NCI-H446 treated with DMSO at 0.1 percent for 48 hours (cell line): Measurements from ENCODE around the gene ATP1A3.
"Not testable (repeated sequence)": the region's sequence is repeated elsewhere in the genome, so short reads cannot be mapped to it uniquely, and the experiment has no call there.

ENCODE experiments used
- DNase-seq: peaks from one replicate; lab custom pipeline; 2025; lab: John Stamatoyannopoulos, UW

Gene ATP1A3

DNA sequence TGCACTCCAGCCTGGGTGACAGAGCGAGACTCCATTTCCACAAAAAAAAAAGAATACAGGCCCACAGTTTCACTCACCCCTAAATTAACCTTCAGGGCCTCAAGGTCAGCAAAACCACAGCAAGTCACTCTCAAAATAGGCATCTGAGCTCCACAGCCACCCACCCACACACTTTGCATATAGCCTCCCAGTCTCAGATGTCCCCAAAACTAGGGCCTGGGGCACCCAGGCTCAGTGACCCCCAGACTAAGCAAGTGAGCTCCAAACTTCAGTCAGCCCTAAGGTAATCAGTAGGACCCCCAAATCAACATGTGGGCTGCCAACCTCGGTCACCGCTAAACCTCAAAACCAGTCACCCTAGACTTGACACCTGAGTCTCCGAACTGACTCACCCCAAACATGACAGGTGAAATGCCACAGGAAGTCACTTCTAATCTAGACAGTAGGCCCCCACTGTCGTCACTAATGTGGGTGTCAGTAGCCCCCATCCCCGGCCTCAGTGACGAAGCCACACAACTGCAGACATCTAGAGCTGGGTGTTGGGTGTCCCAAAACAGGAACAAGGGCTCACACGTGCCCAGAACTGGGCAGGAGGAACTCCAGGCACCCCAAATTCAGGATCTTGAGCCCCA lies 48.8 kb downstream of the ATP1A3 start:
- DNase-seq, result no peak

DNA sequence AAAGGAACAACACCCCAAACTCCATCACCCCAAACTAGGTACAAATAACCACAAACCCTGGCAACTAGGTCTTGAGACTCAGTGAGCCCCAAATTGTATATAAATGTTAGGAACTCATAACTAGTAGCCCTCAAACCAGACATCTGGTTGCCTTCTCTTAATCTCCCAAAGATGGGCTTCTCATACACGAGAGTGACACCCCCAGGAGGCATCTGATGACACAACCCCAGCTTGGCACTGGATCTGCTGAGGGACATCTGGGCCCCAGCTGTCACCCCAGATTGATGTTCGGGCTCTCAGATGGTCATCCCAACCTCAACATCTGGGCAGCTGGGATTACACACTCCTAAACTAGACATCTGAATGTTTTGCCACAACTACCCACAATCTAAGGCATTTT lies 49.7 kb downstream of the ATP1A3 start:
- DNase-seq, result no peak

DNA sequence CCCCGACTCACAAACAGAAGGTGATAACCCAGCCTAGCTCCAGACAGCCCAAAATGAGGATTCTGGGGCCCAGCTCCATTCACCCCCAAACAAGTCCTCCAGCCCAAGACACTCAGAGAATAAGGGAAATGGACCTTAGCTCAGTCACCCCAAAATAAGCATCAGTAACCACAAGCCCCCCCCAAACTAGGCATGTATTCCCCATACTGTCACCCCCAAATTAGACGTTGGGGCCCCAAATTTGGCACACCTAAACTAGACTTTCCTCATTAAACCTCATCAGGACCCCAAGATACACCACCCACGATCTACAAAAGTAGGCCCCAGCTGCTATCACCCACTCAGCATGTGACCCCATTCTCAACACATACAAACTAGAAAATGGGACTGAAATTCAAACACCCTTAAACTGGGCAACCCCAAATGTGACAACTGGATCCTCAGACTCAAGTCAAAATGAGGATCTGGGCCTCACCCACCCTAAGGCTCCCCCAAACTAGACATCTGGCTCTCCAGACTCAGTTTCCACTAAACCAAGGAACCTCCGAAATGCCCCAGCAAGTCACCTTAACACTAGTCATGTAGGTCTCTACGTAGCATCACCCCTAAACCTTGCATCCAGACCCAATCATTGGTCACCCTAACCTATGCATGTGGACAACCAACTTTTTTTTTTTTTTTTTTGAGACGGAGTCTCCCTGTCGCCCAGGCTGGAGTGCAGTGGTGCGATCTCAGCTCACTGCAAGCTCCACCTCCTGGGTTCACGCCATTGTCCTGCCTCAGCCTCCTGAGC lies 52.4 kb downstream of the ATP1A3 start:
- no peak for DNase-seq

DNA sequence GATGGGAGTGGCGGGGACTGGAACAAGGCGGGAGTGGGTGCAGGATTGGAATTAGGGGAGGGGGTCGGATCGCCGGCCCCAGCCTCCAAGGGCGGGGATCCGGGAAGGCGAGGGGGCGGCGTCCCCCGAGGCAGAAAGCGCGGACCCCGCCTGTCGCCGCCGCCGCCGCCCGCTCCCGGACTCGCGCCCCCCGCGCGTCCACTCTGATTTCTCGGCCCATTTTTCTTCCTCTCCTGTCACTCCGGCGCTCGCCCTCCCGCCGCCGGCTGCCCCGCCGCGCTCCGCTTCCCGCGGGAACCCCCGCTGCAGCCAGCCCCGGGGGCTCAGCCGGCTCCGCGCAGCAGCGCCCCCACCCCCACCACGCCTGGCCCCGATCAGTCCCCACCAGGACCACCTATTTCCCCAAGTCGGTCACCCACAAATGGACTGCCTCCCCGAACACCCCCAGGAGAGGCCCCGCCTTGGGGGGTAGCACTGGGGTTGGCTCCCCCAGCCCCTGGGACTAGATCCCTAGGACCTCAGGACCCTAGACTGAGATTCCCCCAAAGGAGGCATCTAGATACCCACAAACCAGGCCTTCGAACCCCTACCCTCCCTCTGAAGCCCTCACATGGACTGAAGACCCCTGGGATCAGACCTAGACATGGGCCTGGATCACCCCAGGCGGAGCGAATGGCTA lies 53.2 kb downstream of the ATP1A3 start:
- DNase-seq, result no peak

DNA sequence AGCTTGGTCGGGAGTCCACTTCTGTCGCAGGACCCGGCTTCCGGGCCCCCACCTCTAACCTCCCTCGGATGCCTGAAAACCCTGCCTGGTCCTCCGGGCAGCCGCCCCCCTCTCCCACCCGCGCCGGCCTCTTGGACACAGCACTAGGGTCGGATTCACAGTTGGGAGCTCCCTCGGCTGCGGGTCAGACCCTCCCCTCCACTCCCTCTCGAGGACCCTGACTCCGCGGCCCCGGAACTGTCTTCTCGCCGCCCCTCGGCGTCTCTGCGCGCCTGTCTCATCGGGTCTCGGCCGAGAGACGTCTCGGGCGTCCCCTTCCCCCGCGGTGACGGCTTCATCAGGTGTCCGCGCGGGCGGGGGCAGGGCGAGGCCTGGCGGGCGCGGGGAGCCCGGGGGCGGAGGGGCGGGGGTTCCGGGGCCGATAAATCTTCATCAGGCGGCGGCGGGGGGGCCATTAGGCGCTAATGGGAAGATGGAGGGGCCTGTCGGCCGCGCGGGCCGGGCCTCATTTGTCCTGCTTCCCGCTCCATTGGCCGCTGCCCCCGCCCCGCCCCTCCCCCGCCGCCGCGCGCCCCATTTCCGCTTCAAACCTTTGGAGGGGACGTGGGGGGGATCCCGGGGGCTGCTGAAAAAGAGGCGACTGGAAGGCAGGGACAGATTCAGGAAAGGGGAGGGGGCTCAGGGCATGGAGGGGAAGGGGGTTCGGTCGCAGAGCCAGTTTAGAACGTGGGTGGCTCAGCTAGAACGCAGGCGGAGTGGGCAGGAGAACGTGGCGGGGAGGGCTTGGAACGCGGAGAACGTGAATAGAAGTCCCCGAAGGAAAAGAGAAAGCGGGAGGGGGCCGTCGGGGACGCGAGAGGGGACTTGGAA lies 53.9 kb downstream of the ATP1A3 start:
- DNase-seq, result no peak

DNA sequence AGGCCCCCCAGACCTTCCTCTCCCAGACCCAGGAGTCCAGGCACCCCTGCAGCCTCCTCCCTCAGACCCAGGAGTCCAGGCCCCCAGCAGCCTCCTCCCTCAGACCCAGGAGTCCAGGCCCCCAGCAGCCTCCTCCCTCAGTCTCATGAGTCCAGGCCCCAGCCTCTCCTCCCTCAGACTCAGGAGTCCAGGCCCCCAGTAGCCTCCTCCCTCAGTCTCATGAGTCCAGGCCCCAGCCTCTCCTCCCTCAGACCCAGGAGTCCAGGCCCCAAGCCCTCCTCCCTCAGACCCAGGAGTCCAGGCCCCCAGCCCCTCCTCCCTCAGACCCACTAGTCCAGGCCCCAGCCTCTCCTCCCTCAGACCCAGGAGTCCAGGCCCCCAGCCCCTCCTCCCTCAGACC lies 54.8 kb downstream of the ATP1A3 start:
- not testable (repeated sequence) for DNase-seq

DNA sequence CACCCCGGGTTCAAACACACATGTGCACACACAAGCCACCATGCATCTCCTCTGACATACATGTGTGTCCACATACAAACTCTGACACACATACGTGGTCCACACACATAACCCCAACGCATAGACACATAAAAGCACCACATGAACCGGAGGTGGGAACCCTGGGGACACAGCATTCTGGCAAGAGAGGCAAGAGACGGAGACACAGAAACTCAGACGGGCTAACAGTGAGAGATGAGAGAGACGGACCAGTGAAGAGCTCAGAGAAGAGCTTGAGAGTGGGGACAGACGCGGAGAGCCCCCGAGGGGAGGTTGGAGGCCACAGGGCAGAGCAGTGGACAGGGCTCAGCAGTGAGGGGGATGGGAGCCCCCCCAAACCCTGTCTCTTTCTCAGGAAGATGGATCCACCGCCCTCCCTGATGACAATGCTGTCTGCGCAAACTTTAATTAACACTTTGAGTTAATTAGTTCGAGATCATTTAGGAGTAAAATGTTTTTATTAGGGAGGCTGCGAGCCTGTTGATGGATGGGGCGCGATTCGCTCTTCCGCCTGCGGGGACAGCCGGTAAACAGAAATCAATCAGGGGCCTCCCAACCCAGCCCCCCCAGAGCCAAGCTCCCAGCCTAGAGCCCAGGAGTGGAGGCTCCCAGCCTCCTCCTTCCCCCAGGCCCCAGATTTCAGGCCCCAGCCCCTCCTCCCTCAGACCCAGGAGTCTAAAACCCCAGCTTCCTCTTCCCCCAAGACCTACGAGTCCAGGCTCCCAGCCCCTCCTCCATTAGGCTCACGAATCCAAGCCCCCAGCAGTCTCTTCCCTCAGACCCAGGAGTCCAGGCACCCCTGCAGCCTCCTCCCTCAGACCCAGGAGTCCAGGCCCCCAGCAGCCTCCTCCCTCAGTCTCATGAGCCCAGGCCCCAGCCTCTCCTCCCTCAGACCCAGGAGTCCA lies 56.2 kb downstream of the ATP1A3 start:
- no peak for DNase-seq

DNA sequence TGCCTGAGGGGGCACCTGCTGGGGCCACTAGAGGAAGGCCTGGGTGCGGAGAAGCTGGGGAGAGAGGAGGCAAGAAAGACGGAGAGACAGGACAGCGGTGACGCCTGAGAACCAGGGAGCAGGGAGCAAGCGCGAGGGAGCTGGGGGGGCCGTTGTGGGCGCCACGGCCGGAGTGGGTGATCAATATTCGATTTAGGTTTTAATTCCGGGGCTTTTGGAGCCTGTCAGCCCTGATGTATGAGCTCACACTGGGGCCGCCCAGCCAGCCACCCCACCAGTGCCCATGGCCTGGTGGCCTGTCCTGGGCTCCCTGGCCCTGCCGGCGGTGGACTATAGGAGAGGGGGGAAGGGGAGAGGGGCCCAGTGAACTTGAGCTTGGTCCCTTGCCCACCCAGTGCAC lies 57.1 kb downstream of the ATP1A3 start:
- DNase-seq, result no peak

DNA sequence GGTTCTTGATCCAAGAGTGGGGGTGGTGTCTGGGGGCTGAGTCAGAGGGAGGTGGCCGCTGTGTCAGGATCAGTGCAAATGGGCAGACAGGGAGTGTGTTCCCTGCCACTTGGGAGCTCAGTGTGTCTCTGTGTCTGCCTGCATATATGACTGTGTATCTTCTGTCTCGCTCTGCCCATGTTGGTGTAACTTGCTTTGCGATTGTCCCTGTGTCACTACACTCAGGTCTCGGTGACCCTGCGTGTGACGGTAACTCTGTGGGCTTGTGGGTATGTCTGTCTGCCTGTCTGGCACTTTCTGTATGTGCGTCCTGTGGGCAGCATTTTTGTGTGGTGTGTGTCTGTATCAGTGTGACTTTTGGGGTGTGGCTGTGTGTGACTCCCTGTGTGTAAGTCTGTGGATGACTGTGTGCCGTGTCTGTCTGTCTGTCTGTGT lies 57.6 kb downstream of the ATP1A3 start:
- DNase-seq, result no peak

DNA sequence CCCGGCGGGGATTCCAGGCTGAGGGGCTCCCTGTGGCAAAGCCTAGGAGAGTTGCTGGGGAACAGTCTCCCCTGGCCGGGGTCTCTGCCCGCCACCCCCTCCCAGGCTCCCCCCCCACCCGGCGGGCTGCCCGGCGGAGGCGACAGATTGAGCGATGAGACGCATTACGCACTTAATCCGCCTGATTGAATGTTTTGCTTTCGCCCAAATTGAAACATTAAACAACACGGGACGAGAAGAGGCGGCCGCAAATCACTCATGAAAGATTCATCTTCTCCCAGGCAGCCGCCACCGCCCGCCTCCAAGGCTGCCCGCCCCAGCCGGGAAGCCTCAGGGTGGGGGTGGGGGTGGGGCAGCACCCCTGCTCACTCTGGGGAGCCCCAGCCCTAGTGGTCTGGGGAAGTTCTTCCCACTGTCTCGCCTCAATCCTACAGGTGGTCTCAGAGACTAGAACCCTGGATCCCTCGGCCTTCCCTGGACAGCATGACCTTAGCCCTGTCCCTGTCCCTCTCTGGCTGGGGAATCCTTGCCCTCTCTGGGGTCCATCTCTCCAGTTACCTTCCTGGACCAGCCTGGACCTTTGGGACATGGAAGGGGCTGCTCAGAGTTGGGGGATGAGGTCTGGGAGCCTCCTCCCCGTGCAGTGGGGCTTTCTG lies 58.1 kb downstream of the ATP1A3 start:
- DNase-seq, result no peak

DNA sequence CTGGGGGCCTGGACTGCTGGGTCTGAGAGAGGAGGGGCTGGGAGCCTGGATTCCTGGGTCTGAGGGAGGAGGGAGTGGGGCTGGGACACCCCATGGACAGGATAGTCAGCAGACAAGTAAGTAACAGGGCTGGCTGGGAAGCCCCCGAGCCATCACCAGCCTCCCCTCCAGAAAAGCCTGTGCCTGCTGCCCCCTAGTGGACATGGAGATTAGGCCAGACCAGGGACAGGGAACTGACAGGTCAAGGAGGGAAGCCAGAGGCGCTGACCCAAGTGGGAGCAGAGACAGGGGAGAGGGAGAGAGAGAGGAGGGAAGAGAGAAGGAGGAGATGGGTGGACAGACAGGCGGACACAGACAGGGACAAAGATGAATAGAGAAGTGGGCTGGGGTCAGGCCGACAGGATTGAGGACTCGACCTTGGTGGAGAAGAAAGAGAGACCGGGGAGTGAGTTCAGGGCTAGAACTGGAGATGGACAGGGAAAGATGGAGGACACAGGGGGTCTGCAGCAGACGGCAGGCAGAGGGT lies 59.1 kb downstream of the ATP1A3 start:
- no peak for DNase-seq

DNA sequence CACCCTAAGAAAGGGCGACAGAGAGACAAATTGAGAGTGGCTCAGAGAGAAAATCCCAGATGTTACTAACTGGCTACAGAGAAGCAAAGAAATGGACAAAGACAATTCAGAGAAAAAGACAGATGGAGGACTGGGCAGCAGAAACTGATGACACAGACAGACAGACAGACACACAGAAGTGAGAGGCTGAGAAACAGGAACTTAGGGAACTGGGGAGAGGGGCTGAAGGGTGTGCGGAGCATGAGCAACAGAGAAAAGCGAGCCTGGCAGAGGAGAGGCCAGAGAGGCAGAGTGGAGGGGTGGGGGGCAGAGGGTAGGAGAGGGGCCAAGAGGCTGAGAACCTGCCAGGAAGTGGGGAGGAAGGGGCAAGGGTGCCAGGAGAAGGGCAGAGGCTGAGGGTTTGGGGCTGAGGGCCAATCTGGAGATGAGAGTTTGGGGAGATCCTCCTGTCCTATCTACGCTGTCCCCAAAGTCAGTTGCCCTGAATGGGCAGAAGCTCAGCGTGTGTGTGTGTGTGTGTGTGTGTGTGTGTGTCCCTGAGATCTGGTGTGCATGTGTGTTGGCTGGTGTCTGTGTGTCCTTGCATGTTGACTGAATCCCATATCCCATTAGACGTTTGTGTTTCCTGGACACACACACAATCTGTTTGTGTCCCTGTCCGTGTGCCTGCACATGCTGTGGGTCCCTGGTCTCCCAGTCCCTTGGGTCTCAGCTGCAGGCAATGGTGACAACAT lies 60.2 kb downstream of the ATP1A3 start:
- DNase-seq, result no peak

DNA sequence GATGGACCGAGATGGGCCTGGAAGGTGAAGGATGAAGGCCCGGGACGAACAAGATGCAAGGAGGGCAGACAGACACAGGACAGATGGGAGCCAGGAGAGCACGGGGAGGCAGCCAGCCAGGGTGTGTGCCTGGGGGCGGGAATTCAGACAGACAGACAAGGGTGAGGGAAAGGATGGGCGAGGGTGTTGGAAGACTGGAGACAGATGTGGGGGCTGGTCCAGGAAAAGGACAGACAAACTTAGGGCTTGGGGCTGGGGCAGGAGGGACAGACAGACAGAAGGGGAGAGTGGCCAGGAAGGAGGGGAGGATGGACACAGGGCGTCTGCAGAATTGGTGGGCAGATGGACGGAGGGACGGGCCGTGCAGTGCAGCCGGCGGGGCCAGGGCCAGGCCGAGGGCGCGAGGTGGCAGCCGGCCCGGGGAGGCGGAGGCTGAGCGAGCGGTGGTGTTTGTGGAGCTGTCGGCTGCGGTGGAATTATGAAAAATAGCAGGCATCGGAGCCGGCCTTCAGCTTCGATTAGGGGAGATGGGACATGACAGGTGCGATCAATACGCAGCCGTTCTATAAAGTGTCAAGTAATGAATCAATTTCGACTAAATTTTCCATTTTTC lies 61.2 kb downstream of the ATP1A3 start:
- DNase-seq, result peak; percentile 13

DNA sequence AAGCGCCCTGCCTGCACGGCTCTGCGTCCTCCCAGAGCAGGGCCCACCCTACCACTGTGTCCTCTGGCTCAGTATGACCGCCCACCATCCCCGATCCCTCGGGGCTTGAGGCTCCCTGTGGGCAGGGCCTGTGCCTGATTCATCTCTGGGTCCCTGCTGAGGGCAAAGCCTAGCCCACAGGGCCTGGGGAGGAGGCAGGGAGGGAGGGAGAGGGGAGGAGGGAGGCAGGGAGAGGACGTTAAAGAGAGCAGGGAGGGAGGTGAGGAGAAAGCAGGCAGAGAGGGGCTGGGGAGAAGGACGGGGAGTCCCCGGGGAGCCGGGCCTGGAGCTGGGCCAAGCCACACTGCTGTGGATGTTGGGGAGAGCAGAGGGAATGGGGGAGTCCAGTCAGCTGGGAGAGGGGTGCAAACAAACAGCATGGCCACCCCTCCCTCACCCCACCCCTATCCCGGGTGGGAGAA lies 61.7 kb downstream of the ATP1A3 start:
- no peak for DNase-seq

DNA sequence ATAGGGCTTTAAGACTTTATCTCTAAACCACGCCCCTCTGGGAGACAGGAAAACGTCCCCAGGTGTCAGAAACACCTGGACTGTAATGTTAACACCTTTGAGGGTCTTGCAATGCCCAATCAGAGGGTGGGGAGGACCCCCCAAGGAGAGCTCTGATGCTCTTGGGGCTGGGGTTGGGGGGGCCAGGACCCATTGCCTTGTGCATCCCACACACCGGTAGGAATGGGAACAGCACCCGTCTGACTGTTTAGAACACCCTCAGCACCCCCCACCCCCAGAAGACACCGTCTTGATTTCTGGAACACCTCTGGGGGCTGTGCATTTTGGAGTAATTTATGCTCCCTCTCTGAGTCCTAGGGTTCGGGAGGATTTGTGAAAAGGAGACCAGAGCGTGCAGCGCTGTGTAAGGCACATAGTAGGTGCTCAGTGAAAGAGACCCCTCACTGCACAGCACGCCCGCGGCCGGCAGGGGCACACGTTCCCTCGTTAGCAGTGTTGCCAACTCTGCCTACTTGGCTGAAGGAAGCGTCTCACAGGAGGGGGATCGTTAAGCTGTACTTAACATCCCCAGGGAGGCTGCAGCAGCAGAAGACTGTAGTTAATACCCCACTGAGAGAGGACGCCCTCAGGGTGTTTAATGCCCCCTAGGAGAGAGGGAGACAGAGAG lies 63.0 kb downstream of the ATP1A3 start:
- no peak for DNase-seq

DNA sequence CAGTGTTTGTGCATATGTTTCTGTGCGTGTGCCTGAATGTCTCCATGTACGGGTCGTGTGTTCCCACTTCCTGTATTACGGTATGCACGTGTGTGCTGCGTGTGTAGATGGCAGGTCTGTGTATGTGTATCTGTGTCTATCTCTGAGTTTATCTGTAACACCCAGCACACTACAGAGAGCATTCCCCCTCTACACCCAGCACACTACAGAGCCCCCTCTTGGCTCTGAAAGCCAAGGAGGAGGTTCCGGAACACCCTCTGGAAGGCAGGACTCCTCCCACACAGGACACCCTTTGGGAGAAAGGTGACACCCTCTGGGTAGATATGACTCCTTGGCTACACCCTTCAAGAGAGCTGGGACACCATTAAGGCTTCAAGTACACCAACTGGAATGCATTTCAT lies 63.7 kb downstream of the ATP1A3 start:
- DNase-seq, result no peak

DNA sequence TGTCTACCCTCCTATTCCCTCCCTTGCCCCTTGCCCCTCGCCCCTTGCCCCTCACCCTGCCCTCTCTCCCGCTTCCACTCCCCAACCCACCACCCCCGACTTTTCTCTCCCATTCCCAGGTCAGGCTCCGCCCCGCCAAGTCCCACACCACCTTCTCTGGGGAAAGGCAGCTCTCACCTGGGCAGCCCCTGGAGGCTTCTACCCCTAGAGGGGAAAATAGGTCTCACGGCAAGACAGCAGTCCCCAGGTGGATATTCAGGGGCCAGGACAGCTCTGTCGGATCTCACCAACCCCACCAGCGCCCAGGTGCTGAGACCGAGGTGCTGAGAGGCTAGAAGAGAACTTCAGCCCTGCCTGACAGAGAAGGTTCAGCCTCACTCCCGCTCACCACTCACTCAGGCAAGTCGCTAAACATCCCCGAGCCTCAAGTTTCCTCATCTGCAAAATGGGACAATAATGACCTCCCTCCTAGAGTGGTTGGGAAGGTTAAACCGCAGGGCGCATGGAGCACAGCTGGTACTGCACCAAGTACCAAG lies 64.4 kb downstream of the ATP1A3 start:
- DNase-seq, result no peak
